ENCODE data around the gene GATAD2A.
A peak's percentile ranks its signal among the peaks of the same experiment; 100 is the strongest.
"Not testable (repeated sequence)": the region's sequence is repeated elsewhere in the genome, so short reads cannot be mapped to it uniquely, and the experiment has no call there.

GATAD2A gene

DNA sequence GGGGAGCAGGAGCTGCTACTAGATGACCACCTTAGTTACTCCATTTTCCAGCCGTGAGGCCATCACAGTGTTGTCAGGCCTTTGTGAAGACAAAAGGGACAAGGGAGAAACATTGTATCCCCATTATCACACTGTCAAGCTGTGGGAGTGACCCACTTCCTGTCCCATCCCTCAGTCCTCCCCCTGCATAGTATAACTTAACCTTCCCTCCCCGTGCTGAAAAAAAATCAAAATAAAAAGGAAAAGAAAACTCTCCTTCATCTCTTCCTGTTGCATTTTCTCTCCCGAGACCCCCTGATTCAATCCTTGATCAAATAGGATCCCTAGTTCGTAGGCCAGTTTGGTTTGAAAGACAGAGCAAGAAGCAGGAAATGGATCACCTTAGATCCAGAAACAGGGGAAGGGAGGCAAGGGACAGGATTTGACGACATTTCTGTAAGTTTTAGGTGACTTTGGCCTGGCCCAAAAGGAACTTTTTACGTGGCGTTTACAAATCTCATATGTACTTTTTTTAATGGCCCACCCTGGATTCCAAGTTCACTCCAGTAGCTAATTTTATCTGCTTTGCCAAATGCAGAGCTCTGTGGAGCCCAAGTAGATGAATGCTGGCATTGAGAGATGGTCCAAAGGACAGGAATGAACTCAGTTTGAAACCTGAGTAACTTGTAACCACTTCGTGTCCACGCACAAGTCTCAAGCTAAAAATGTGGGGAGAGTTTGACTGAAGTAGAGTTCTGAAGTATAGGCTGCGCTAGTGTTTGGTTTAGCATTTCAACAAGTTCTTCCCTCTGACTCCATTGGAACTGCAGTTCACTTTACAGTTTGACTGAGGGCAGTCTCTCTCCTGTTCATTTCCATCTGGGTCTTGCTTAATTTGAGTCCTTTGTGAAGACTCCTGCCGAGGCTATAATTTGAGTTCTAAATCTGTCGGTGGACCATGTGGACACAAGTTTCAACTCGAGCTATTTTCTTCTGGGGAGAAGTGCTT lies 16.6 kb upstream of the GATAD2A start:
- DNase-seq (ENCODE audit: low spot score) = no peak

DNA sequence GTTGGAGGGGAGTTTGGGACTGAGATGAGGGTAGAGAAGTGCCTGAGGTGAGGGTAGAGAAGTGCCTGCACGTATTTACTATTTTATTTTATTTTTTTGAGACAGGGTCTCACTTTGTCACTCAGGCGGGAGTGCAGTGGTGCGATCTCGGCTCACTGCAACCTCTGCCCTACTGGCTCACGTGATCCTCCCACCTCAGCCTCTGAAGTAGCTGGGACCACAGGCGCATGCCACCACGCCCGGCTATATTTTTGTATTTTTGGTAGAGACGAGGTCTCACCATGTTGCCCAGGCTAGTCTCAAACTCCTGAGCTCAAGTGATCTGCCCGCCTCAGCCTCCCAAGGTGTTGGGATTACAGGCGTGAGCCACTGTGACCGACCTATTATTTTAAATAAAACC lies 15.8 kb upstream of the GATAD2A start:
- not testable (repeated sequence) for DNase-seq (ENCODE audit: low spot score)

DNA sequence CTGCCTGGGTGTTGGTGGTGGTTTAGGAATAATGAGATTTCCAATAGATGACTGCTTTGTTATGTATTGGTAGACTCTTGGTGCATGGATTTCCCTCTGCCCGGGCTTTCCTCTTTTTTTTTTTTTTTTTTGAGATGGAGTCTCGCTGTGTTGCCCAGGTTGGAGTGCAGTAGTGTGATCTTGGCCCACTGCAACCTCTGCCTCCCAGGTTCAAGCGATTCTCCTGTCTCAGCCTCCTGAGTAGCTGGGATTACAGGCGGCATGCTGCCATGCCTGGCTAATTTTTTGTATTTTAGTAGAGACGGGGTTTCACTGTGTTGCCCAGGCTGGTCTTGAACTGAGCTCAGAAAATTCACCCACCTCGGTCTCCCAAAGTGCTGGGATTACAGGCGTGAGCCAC lies 11.1 kb upstream of the GATAD2A start:
- DNase-seq (ENCODE audit: low spot score) = not testable (repeated sequence)

- peak; percentile 26 for DNase-seq (ENCODE audit: low spot score)
Observed at GRCh38 chr19:19399733-19400433, 5.6 kb upstream of the GATAD2A start.

GRCh38 chr19:19402656-19403372 lies 2.7 kb upstream of the GATAD2A start:
- peak; percentile 24 for DNase-seq (ENCODE audit: low spot score)

- peak; percentile 60 for DNase-seq (ENCODE audit: low spot score)
Observed at GRCh38 chr19:19403373-19403901, 2.0 kb upstream of the GATAD2A start.

DNA sequence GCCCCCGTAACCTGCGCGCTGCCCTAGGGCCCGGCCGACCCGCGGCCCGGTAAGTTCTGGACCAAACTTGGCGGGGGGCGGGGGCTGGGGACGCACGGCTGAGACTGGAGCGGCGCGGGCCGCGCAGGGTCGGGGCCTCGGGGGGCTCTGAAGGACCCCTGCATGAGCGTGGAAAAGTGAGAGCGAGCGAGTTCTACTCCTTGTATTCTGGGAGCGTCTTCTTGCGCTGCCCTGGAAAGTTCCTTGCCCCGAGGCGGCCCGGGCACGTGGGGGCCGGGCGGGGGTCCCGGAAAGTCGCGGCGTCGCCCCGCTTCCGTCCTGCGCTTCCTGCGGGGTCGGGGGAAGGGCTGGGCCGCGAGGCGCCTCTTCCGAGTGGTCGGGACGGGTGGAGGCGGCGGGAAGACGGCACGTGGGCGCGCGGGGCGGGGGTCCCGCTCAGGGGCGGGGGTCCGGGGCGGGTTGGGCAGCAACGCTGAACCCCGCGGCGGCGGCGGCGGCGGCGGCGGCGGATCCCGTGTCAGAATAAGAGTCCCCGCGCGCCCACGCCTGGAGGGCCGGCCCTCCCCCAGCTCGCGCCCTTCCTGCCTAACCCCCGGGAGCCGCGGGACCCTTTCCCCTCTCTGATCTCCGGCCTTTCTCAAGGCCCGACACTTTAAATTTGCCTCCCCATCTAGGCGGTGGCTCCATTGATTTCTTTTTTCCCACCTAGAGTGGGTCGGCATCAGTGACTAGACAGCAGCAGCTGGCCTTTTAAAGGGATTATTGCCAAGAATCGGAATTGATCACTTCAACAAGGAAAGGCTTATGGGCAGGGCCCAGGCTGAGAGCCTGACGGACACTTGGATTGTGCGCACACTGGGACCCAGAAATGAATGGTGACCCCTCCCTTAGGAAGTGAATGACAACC lies 749 bp downstream of the GATAD2A start:
- peak; percentile 24 for DNase-seq (ENCODE audit: low spot score)

DNA sequence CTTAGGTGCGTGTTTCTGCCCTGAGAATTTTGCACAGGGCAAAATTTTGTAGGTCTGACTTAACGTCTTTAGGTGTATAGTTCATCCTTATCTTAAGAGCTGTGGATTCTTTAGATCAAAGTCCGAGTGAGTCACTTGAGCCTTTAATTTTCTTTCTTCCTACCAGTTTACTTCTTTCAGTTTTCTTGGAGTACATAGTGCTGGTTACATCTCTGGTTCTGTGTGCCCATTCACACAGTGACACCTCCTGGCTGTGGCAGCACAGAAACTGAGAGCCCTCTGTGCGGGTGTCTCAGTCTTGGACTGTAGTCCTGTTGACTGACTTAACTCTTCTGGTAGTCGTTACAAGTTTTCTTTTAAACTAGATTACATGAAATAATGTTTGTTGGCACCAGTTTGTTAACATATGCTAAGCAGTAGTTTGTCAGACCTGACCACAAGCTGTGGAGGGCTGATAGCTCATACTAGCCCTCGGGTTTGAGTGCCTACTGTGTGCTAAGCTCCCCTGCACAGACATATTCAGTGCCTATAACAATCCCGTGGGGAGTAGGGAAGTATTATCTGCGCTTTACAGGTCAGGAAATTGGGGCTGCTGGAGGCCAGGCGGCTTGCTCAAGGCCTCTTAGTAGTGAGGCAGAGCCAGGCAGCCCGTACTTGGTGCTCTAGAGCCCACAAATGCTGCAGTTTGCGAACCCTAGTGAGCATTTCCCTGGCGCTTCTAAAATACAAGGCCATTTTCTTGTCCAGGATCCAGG lies 1.6 kb downstream of the GATAD2A start:
- DNase-seq (ENCODE audit: low spot score) = peak; percentile 30

DNA sequence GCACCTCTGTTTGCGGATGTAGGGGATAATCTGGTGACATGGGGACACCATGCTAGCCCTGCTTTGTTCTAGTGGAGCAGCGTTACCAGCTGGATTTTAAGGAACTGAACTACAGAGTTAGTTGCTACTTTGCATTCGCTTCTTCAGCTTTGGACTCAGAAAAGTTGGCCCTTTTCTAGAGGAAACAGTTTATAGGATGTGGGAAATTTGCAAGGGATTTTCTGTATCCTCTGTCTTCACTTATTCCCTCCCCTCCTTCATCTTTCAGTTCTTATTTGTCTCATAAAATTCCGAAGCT lies 2.1 kb downstream of the GATAD2A start:
- no peak for DNase-seq (ENCODE audit: low spot score)

GRCh38 chr19:19409205-19409604 lies 3.7 kb downstream of the GATAD2A start:
- no peak for DNase-seq (ENCODE audit: low spot score)

DNA sequence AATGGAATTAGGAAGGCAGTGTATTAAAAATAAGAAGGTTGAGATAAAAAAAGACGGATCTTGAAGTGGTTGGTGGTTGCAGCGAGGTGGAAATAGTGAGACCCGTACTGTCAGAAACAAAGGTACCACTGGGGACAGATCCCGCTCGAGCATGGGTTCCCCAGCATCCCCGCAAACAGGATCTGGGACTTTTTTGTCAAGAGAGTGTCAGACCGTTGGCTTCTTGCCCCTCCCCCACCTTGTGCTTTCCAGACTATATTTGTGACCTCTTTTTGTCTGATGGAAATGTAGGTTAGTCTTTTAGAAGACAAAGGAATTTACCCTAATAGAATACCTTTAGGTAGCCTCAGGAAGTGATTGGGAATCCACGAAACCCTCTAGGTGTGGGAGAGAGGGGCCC lies 4.2 kb downstream of the GATAD2A start:
- DNase-seq (ENCODE audit: low spot score) = no peak

DNA sequence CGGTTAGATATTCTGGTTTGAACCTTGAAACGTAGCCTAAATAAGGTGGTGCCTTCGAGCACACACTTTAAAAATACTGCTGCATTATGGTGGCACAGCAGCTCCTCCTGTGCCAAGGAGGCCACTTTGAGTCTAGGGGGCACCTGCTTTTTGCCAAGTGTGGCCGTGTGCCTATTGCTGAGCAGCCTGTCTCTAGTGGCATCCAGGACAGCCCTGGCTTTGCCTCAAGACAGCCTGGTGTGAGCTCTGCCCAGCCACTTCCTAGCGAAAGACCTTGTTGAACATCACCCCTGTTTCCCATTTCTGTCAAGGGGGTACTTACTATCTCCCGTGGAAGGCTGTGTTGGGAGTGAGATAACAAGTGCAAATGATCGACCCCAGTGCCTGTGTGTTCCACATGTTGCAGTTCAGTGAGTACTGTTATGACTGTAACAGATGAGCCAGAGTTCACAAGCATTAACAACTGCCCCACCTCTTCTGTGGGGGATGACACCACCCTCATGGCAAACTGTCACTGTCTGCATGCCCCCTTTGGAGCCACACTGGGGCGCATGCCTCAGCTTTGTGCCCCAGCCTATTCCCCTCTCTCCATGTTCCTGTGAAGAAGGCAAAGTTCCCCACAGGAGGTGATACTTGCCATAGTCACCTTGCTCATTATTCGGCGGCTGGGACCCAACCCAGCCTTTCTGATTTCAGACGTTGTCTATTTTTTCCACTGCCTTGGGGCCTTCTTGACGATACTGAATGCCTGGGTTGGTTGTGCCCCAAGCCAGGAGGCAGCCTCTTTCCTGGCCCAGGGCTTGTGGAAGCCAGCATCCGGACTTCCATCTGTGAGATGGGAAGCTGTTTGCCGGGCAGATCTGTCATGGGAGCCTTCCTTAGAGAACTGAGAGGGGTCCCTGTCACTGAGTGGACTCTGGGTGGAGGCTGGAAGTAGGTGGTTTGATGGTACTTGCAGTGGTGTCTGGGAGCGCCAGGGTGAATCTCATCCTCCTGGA lies 5.4 kb downstream of the GATAD2A start:
- DNase-seq (ENCODE audit: low spot score) = no peak

- DNase-seq (ENCODE audit: low spot score) = no peak
Observed at GRCh38 chr19:19416280-19416679, 10.8 kb downstream of the GATAD2A start.

DNA sequence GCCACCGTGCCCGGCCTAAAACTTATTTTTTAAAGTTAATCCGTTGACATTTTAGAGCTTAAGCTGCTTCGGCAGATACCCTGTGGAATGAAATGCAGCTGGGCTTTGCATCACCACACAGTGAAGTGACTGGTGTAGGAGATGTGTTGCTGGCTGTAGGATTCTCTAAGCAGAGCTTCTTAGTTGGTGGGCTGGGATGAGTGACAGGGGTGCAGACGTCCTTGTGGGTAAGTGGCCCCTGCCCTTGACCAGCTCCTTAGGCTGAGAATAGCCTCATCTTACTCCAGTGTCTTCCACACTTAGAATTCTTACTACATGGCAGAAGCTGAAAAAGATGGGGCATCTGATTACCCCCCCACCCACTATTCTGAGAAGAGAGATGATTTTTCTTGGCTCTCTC lies 11.6 kb downstream of the GATAD2A start:
- no peak for DNase-seq (ENCODE audit: low spot score)

- DNase-seq (ENCODE audit: low spot score) = no peak
Observed at GRCh38 chr19:19417628-19418245, 12.3 kb downstream of the GATAD2A start.

DNA sequence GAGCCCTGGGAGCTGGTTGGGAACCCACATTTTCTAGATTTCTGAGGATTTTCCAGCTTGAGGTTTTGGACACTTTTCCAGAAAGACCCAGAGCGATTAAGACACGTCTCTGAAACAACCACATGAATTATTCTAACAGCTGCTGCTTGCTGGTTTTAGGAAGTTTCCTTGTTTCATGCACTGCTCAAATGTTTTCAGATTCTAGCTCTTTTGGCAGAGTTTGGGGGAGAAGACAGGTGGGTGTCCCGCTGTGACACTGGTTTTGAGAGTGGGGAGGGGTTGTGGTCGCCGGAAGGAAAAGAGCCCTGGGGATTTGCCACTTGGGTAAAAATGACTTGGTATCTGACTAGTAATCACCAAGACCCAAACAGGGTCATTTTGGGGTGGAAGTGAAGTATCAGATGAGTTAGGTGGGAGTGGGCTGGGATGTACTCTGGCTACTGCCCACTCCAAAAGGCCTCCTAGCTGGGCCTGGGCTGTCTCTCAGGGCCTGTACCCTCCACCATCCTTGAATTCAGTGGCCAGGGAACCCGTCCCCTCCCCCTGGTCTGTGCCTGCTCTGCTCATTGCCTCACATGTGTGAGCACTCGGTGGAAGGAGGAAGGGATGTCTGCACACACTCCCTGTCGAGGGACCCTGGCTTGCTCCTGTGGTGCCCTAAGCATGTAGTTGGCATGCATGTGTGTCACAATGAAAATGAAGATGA lies 13.2 kb downstream of the GATAD2A start:
- DNase-seq (ENCODE audit: low spot score) = no peak

- DNase-seq (ENCODE audit: low spot score) = peak; percentile 48
Observed at GRCh38 chr19:19420570-19421298, 15.3 kb downstream of the GATAD2A start.

- no peak for DNase-seq (ENCODE audit: low spot score)
Observed at GRCh38 chr19:19421299-19421696, 15.8 kb downstream of the GATAD2A start.

Data from AG08395 (cell line).